Mesenchymal stem cell (in vitro differentiated cells and primary cell): ENCODE data around the gene TFAP2E.
"Not testable (repeated sequence)": the region's sequence is repeated elsewhere in the genome, so short reads cannot be mapped to it uniquely, and the experiment has no call there.

Source experiments
- DNase-seq: peaks from one replicate; pipeline ENCODE4 v3.0.0-alpha.2; 2013
- H2AFZ ChIP-seq: one replicate; pipeline ENCODE4 v1.6.1; 2013; ENCODE audit warnings: low read depth, mild to moderate bottlenecking, control low read depth, inconsistent platforms, low read length, moderate library complexity
- H2AK5ac ChIP-seq: 2 replicates; pipeline ENCODE4 v1.6.1; 2013; ENCODE audit warnings: low read length, moderate library complexity, mild to moderate bottlenecking, inconsistent platforms; ENCODE audit not compliant: severe bottlenecking
- H2BK120ac ChIP-seq: one replicate; pipeline ENCODE4 v1.6.1; 2013; ENCODE audit warnings: low read depth, mild to moderate bottlenecking, inconsistent platforms, low read length, moderate library complexity
- H2BK12ac ChIP-seq, 2 experiments: one replicate each; pipeline ENCODE4 v1.6.1; 2013; ENCODE audit warnings: inconsistent platforms in 2 of 2, low read length in 2 of 2, mild to moderate bottlenecking in 2 of 2, moderate library complexity in 2 of 2, control low read depth in 1 of 2
- H2BK15ac ChIP-seq: one replicate; pipeline ENCODE4 v1.6.1; 2013; ENCODE audit warnings: mild to moderate bottlenecking, low read depth, inconsistent platforms; ENCODE audit not compliant: poor library complexity, severe bottlenecking
- H2BK5ac ChIP-seq: 2 replicates; pipeline ENCODE4 v1.6.1; 2013; ENCODE audit warnings: low read depth, mild to moderate bottlenecking, low read length, control low read depth, inconsistent platforms; ENCODE audit not compliant: poor library complexity, severe bottlenecking
- H3K14ac ChIP-seq, 2 experiments: one replicate each; pipeline ENCODE4 v1.6.1; 2013; ENCODE audit warnings: inconsistent platforms in 2 of 2, low read length in 2 of 2, control low read depth in 1 of 2, mild to moderate bottlenecking in 1 of 2, moderate library complexity in 1 of 2
- H3K18ac ChIP-seq, 2 experiments: one replicate each; pipeline ENCODE4 v1.6.1; 2013; ENCODE audit warnings: inconsistent platforms in 2 of 2, low read length in 2 of 2, control low read depth in 1 of 2, low read depth in 1 of 2, mild to moderate bottlenecking in 1 of 2
- H3K23ac ChIP-seq, 2 experiments: one replicate each; pipeline ENCODE4 v1.6.1; 2013; ENCODE audit warnings: inconsistent platforms in 2 of 2, low read length in 2 of 2, mild to moderate bottlenecking in 2 of 2, moderate library complexity in 2 of 2, control low read depth in 1 of 2
- H3K27ac ChIP-seq: 2 replicates; pipeline ENCODE4 v1.5.1; 2013; ENCODE audit warnings: mild to moderate bottlenecking, moderate library complexity, low read length, control low read depth, inconsistent platforms; ENCODE audit not compliant: poor library complexity, severe bottlenecking
- H3K27me3 ChIP-seq, 2 experiments: 2 replicates each; pipeline versions ENCODE4 v1.6.1 to v1.7.0; 2013; ENCODE audit warnings: low read length in 2 of 2, mild to moderate bottlenecking in 2 of 2, moderate library complexity in 2 of 2, control low read depth in 1 of 2, inconsistent platforms in 1 of 2; ENCODE audit not compliant: control insufficient read depth in 1 of 2, insufficient read depth in 1 of 2
- H3K36me3 ChIP-seq, 2 experiments: 2 replicates each; pipeline versions ENCODE4 v1.6.1 to v1.7.0; 2013; ENCODE audit warnings: low read length in 2 of 2, control low read depth in 1 of 2, inconsistent platforms in 1 of 2, low read depth in 1 of 2, mild to moderate bottlenecking in 1 of 2; ENCODE audit not compliant: insufficient read depth in 2 of 2, control insufficient read depth in 1 of 2
- H3K4ac ChIP-seq, 2 experiments: one replicate each; pipeline ENCODE4 v1.6.1; 2013; ENCODE audit warnings: inconsistent platforms in 2 of 2, low read length in 2 of 2, mild to moderate bottlenecking in 2 of 2, moderate library complexity in 2 of 2, control low read depth in 1 of 2, low read depth in 1 of 2
- H3K4me1 ChIP-seq: 2 replicates; pipeline ENCODE4 v1.6.1; 2013; ENCODE audit warnings: low read depth, low read length, control low read depth; ENCODE audit not compliant: control insufficient read depth, insufficient read depth
- H3K4me2 ChIP-seq: 2 replicates; pipeline ENCODE4 v1.6.1; 2013; ENCODE audit warnings: low read length, mild to moderate bottlenecking, inconsistent platforms; ENCODE audit not compliant: poor library complexity, severe bottlenecking
- H3K4me3 ChIP-seq, 2 experiments: 2 replicates each; pipeline versions ENCODE4 v1.5.1 to v1.7.0; 2013; ENCODE audit warnings: low read length in 2 of 2, mild to moderate bottlenecking in 2 of 2, control low read depth in 1 of 2, low read depth in 1 of 2; ENCODE audit not compliant: insufficient read depth in 1 of 2
- H3K79me1 ChIP-seq: replicated peaks from 2 replicates; pipeline ENCODE4 v1.6.1; 2013; ENCODE audit warnings: mild to moderate bottlenecking, control low read depth, low read length, inconsistent platforms; ENCODE audit not compliant: poor library complexity, severe bottlenecking
- H3K9ac ChIP-seq: 2 replicates; pipeline ENCODE4 v1.7.0; 2013; ENCODE audit warnings: mild to moderate bottlenecking, low read length, moderate library complexity
- H3K9me3 ChIP-seq: 2 replicates; pipeline ENCODE4 v1.7.0; 2013; ENCODE audit warnings: mild to moderate bottlenecking, low read length; ENCODE audit not compliant: control insufficient read depth
- H4K8ac ChIP-seq: one replicate; pipeline ENCODE4 v1.6.1; 2013; ENCODE audit warnings: inconsistent platforms, mild to moderate bottlenecking, low read length, moderate library complexity
- H4K91ac ChIP-seq: one replicate; pipeline ENCODE4 v1.6.1; 2013; ENCODE audit warnings: mild to moderate bottlenecking, low read length, inconsistent platforms
- WGBS: methylation state at CpG from one replicate; pipeline ENCODE4 v1.1.7; 2013; ENCODE audit warnings: mixed read lengths; 5-methylcytosine and 5-hydroxymethylcytosine counted together

The TFAP2E gene

GRCh38 chr1:35581621-35582020, 8.5 kb downstream of the TFAP2E start:
- not testable (repeated sequence) for H3K4me3 ChIP-seq, H3K18ac ChIP-seq, H3K9ac ChIP-seq, H3K4me1 ChIP-seq, H3K9me3 ChIP-seq, H3K4me2 ChIP-seq, DNase-seq, H3K14ac ChIP-seq, H3K4ac ChIP-seq, H3K27ac ChIP-seq, H2AK5ac ChIP-seq, H4K8ac ChIP-seq, H2BK15ac ChIP-seq, H3K36me3 ChIP-seq, H3K23ac ChIP-seq, H3K79me1 ChIP-seq, H2AFZ ChIP-seq, H2BK120ac ChIP-seq, H2BK5ac ChIP-seq, H4K91ac ChIP-seq, H2BK12ac ChIP-seq
- peaks cover 11 to 17% of the 10 kb centered on the region in 2 experiments for H3K27me3 ChIP-seq
- 92% methylated on average over 9 of the region's 9 CpGs for WGBS

GRCh38 chr1:35585281-35585680, 12.2 kb downstream of the TFAP2E start:
- H3K27ac ChIP-seq: no peak overlapping the region
- no peak overlapping the region for H2BK12ac ChIP-seq
- H3K4ac ChIP-seq: no peak overlapping the region
- H2AFZ ChIP-seq: no peak overlapping the region
- H3K4me3 ChIP-seq: no peak overlapping the region
- no peak overlapping the region for H2BK5ac ChIP-seq
- DNase-seq: no peak
- H4K8ac ChIP-seq: no peak overlapping the region
- no peak overlapping the region for H3K18ac ChIP-seq
- H4K91ac ChIP-seq: no peak overlapping the region
- WGBS: 100% methylated on average over 1 of the region's 3 CpGs
- no peak overlapping the region for H2BK15ac ChIP-seq
- no peak overlapping the region for H2AK5ac ChIP-seq
- H3K27me3 ChIP-seq: no peaks in the 10 kb centered on the region
- H3K79me1 ChIP-seq: no peaks in the 10 kb centered on the region
- H3K9ac ChIP-seq: no peak overlapping the region
- no peaks in the 10 kb centered on the region for H3K9me3 ChIP-seq
- H3K36me3 ChIP-seq: peaks cover 0 to 3% of the 10 kb centered on the region in 2 experiments
- no peak overlapping the region for H3K14ac ChIP-seq
- no peak overlapping the region for H2BK120ac ChIP-seq
- no peak overlapping the region for H3K4me2 ChIP-seq
- H3K4me1 ChIP-seq: no peaks in the 10 kb centered on the region
- H3K23ac ChIP-seq: no peak overlapping the region

GRCh38 chr1:35585805-35586204, 12.7 kb downstream of the TFAP2E start:
- H2AFZ ChIP-seq, H3K4ac ChIP-seq, H2BK120ac ChIP-seq, H3K18ac ChIP-seq, H3K4me3 ChIP-seq, H3K4me2 ChIP-seq, H3K14ac ChIP-seq, H2AK5ac ChIP-seq, H4K8ac ChIP-seq, H3K27ac ChIP-seq, H2BK15ac ChIP-seq, DNase-seq, H4K91ac ChIP-seq, H3K4me1 ChIP-seq, H3K9ac ChIP-seq, H3K27me3 ChIP-seq, H3K9me3 ChIP-seq, H3K23ac ChIP-seq, H3K79me1 ChIP-seq, H2BK12ac ChIP-seq, H3K36me3 ChIP-seq, H2BK5ac ChIP-seq: not testable (repeated sequence)
- WGBS: 88% methylated on average over 1 of the region's 1 CpG

GRCh38 chr1:35586808-35587207, 13.7 kb downstream of the TFAP2E start:
- no peak overlapping the region for H3K4ac ChIP-seq

More at GRCh38 chr1:35586808-35587207, 13.7 kb downstream of the TFAP2E start:
- Histone ChIP-seq H3K4me3 (no peak overlapping the region), H3K27me3 (no peaks in the 10 kb centered on the region), H3K79me1 (no peaks in the 10 kb centered on the region), H2AK5ac (no peak overlapping the region), H3K14ac (no peak overlapping the region), H2AFZ (no peak overlapping the region), H4K8ac (no peak overlapping the region), H3K4me1 (no peaks in the 10 kb centered on the region), H2BK120ac (no peak overlapping the region), H2BK15ac (no peak overlapping the region), H3K27ac (no peak overlapping the region), H4K91ac (no peak overlapping the region), H3K9me3 (no peaks in the 10 kb centered on the region), H2BK12ac (no peak overlapping the region), H3K36me3 (peaks cover 7 to 12% of the 10 kb centered on the region in 2 experiments), H3K18ac (no peak overlapping the region), H3K4me2 (no peak overlapping the region), H3K23ac (no peak overlapping the region), H3K9ac (no peak overlapping the region), H2BK5ac (no peak overlapping the region)
- DNase-seq: no peak
- WGBS: 93% methylated on average over 7 of the region's 7 CpGs
